AG04450 (cell line): ENCODE results near the gene FNDC7. TPM values are rescaled to one million over a fixed set of nuclear protein-coding genes. Genes with fewer than 3 reads are reported as not detected.

Experiments used
- CTCF ChIA-PET: fragments of 300-600, 350-600 bp; formaldehyde crosslinking; extraction: SDS; loops from one replicate; lab custom pipeline; 2022; ENCODE audit warnings: antibody characterized with exemption, inconsistent platforms; lab: Charles Lee
- POLR2A ChIA-PET: fragments of 350-600 bp; formaldehyde crosslinking; extraction: SDS; loops from one replicate; lab custom pipeline; 2021; ENCODE audit warnings: antibody characterized with exemption, inconsistent platforms; lab: Yijun Ruan, JAX
- DNase-seq: peaks from one replicate; pipeline ENCODE4 v3.0.0-alpha.2; 2011; ENCODE audit warnings: low read depth, low spot score
- H3K27ac ChIP-seq: one replicate; pipeline ENCODE4 v1.5.1; 2012; ENCODE audit warnings: low read depth, low read length, control low read depth
- H3K27me3 ChIP-seq: one replicate; pipeline ENCODE4 v1.6.0; 2012; ENCODE audit warnings: low read length; ENCODE audit not compliant: control insufficient read depth, insufficient read depth
- H3K4me3 ChIP-seq: 2 replicates; pipeline ENCODE4 v1.5.1; 2011; ENCODE audit warnings: mild to moderate bottlenecking, low read depth, low read length, control low read depth
- H3K9me3 ChIP-seq: 2 replicates; pipeline ENCODE4 v1.5.1; 2012; ENCODE audit warnings: low read length; ENCODE audit not compliant: control insufficient read depth, insufficient read depth
- polyA plus RNA-seq: library from polyadenylated mRNA; depleted of rRNA; stranded (reverse); fragments of >200 nt; gene quantifications from 2 replicates; pipeline ENCODE4 v1.2.3, GENCODE V29; 2011
- TF ChIP-seq, protein P1 (sequence below): IDR thresholded peaks from 2 replicates; pipeline ENCODE4 v1.5.1; 2011; ENCODE audit warnings: low read depth, low read length, control low read depth, inconsistent platforms

The FNDC7 gene
- polyA plus RNA-seq, 1 experiment, result not detected

DNA sequence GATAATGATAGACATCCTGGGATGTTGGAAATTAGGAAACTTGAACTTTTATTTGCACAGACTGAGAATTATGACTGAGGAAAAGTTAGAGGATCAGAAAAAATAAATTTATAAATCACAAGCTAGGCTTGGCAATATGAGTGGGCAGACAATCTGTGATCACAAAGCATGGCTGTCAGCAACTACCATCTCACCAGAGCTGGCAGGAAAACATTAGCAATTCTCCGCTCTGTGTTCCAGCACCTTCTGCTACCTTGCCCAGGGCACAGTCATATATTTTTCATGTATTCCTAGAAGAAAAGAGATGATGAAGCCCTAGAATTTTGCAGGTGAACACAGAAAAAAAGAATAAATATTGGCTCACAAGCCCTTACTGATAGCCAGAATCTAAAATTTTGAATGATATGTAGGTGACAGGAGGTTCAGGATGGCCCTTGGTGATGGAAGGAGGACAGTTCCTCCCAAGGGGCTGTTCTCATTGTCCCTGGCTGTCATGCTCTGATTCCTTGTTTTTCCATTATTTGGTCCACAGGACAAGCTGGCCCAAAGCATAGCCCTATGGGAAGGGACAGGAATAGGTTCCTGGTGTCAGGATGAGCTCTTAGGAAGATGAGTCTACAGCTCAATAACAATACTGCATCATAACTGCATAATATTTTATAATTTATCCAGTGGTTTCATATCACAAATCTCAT, 21.6 kb downstream of the FNDC7 start:
- peaks cover 2% of the 10 kb centered on the region for H3K27me3 ChIP-seq
- CTCF ChIA-PET, result no interaction called here
- TF ChIP-seq, protein P1, sequence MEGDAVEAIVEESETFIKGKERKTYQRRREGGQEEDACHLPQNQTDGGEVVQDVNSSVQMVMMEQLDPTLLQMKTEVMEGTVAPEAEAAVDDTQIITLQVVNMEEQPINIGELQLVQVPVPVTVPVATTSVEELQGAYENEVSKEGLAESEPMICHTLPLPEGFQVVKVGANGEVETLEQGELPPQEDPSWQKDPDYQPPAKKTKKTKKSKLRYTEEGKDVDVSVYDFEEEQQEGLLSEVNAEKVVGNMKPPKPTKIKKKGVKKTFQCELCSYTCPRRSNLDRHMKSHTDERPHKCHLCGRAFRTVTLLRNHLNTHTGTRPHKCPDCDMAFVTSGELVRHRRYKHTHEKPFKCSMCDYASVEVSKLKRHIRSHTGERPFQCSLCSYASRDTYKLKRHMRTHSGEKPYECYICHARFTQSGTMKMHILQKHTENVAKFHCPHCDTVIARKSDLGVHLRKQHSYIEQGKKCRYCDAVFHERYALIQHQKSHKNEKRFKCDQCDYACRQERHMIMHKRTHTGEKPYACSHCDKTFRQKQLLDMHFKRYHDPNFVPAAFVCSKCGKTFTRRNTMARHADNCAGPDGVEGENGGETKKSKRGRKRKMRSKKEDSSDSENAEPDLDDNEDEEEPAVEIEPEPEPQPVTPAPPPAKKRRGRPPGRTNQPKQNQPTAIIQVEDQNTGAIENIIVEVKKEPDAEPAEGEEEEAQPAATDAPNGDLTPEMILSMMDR, result no peak
- H3K27ac ChIP-seq, result no peak overlapping the region
- POLR2A ChIA-PET, result interaction anchor here (0.6 kb wide), 1 partner anchor 187 kb away, joined by 4 read pairs; no protein-coding TSS in a partner anchor
- DNase-seq, result no peak
- no peak overlapping the region for H3K4me3 ChIP-seq
- no peaks in the 10 kb centered on the region for H3K9me3 ChIP-seq

DNA sequence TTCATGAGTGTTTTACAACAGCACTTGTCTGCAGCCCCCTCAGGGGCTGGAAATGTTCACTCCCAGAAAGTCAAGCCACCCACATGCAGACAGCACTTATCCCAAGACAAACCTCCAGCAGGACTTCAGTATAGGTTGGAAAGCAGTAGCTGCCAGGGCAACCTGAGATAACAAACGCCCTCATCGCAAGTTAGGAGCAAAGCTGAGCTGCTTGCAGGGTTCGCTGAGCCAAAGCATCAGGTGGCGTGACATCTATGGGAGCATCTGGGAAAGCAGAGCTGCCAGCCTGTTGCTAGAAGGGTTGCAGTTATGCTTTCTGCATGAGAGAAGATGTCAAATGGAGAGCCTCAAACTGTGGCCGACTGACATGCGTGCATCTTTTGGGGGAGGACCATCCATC, 29.5 kb downstream of the FNDC7 start:
- peaks cover 2% of the 10 kb centered on the region for H3K27me3 ChIP-seq
- H3K27ac ChIP-seq, result no peak overlapping the region
- no peak overlapping the region for H3K4me3 ChIP-seq
- DNase-seq, result no peak
- CTCF ChIA-PET, result no interaction called here
- TF ChIP-seq, protein P1, result no peak
- H3K9me3 ChIP-seq, result no peaks in the 10 kb centered on the region; the same call in 1 of the 2 replicates
- POLR2A ChIA-PET, result no interaction called here

DNA sequence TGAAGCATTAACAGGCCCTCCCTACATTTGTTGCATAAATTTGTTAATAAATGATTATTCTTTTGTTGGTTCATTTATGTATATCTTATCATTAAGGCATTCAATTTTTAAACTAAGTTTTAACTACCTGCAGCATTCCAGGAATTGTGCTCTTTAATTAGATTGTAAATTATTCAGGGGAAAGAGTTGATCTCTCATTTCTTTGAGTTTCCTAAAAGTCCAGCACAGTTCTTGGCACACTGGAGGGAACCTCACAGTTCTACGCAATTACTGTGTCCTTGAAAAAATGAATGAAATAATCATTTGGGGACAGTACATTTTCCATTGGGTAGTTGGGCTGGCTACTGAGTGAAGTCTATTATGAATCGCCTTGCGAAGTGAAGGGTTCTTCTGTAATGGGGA, 33.3 kb downstream of the FNDC7 start:
- ChIA-PET POLR2A (interaction anchor here (1.3 kb wide), 1 partner anchor 54 kb away, joined by 13 read pairs; the partner anchor contains the start of gene PRPF38B), CTCF (interaction anchor here (0.8 to 1.3 kb wide), 4 partner anchors 9 to 151 kb away, joined by 3 to 5 read pairs (median 4); no protein-coding TSS in a partner anchor)
- Histone ChIP-seq H3K27ac (peak overlapping the region; percentile 97), H3K4me3 (no peak overlapping the region; the same call in 1 of the 2 replicates), H3K9me3 (no peaks in the 10 kb centered on the region; the same call in 1 of the 2 replicates), H3K27me3 (no peaks in the 10 kb centered on the region)
- no peak for DNase-seq
- TF ChIP-seq, protein P1, result no peak

DNA sequence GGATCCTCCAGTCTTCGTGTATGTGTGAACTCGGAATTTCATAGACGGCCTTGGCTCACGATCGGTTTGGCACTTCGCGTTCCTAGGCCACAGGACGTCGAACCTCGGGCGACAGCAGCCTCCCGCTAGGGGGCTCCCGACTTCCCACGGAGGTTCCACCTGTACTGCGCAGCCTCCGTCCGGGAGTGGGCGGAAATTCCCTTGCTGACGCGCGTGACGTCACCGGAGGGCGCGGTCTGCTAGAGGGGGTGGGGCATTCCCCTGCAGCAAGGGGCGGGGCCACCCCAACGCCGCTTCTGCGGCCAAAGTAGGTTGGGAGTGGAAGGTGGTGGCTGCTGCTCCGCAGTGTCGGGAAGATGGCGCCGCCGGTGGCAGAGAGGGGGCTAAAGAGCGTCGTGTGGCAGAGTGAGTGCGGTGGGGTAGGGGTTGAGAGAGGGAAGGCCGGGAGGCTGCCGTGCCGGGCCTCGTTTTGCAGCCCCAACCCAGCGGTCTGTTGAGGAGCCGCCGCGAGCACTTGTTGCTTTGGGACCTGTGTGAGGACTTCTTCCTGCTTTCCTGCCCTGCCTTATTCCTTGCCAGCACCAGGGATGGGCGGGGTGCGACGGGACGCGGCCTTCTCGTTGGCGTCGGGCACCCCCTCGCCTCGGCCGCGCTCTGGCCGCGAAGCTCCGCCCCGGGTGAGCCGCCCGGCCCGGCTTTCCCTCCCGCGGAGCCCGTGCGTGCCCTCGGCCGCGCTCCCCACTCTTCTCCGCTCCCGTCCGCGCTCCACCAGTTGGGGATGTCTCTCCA, 33.9 kb downstream of the FNDC7 start, which contains the start of gene STXBP3:
STXBP3 (plus strand) TSS at position 293 of the 789 bp plus-strand sequence; CDS start at position 357, 64 bp downstream.
- TF ChIP-seq, protein P1, result peak; percentile 97
- peak; percentile 97 for DNase-seq
- H3K4me3 ChIP-seq, result peak within 1 kb of the TSS; percentile 98
- H3K27ac ChIP-seq, result peak within 1 kb of the TSS; percentile 97
- ChIA-PET CTCF (interaction anchor here (0.6 to 1.5 kb wide), 4 partner anchors 10 to 160 kb away, joined by 3 to 4 read pairs (median 4); no protein-coding TSS in a partner anchor), POLR2A (interaction anchor here (0.8 to 1.3 kb wide), 3 partner anchors 53 to 70 kb away, joined by 3 to 13 read pairs (median 4); partner anchors contain the start of gene PRPF38B)
- no peaks in the 10 kb centered on the region; the same call in 1 of the 2 replicates for H3K9me3 ChIP-seq
- H3K27me3 ChIP-seq, result no peaks in the 10 kb centered on the region
